Measurements from ENCODE around the gene EPG5. TPM values are rescaled to one million over a fixed set of nuclear protein-coding genes. Genes with fewer than 3 reads are reported as not detected.

EPG5 gene
- total RNA-seq, 1 donor from 2014 or later: 34.0 TPM

- H3K79me2 ChIP-seq (ENCODE audit: low read depth): no peaks in the 10 kb centered on the region
- peaks cover 14% of the 10 kb centered on the region for H4K20me1 ChIP-seq (ENCODE audit: low read depth)
- DNase-seq (ENCODE audit: low spot score): no peak
- H3K9ac ChIP-seq: no peak overlapping the region
- peaks cover 36% of the 10 kb centered on the region for H3K27me3 ChIP-seq
- no peaks in the 10 kb centered on the region for H3K9me3 ChIP-seq (ENCODE audit: low read depth)
- Mint-ChIP-seq H3K9me3 (no peaks in the 10 kb centered on the region), H3K4me3 (no peak overlapping the region), H3K36me3 (no peaks in the 10 kb centered on the region), H3K27me3 (ENCODE audit: insufficient read depth, low read depth) (peaks cover 20% of the 10 kb centered on the region), H3K4me1 (peaks cover 11% of the 10 kb centered on the region), H3K27ac (peak overlapping the region; percentile 50)
- TF ChIP-seq EZH2phosphoT487 (IDR thresholded peaks at IDR 0.05): no peak
- TF ChIP-seq EZH2 (IDR thresholded peaks at IDR 0.05): no peak
- no peak for TF ChIP-seq CTCF (IDR thresholded peaks at IDR 0.05)
- H2AFZ ChIP-seq (replicated peaks): no peak overlapping the region
- no peak overlapping the region for H3K27ac ChIP-seq
- peaks cover 9% of the 10 kb centered on the region for H3F3A ChIP-seq (ENCODE audit: low read depth)
- H3K4me1 ChIP-seq: peaks cover 11% of the 10 kb centered on the region
- no peak overlapping the region for H3K4me2 ChIP-seq
- no peaks in the 10 kb centered on the region for H3K36me3 ChIP-seq
- no peak overlapping the region for H3K4me3 ChIP-seq
Measured at GRCh38 chr18:45841060-45841764, 125.9 kb downstream of the EPG5 start.

GRCh38 chr18:45839414-45840395, 127.4 kb downstream of the EPG5 start:
- peaks cover 15% of the 10 kb centered on the region for H4K20me1 ChIP-seq (ENCODE audit: low read depth)
- TF ChIP-seq CTCF (IDR thresholded peaks at IDR 0.05) (peak; percentile 49), EZH2 (IDR thresholded peaks at IDR 0.05) (no peak)

GRCh38 chr18:45838302-45839070, 128.6 kb downstream of the EPG5 start:
- H3K27ac Mint-ChIP-seq: no peak overlapping the region
- H2AFZ ChIP-seq (replicated peaks): no peak overlapping the region
- peak overlapping the region; percentile 75 for H3K4me3 Mint-ChIP-seq

More at GRCh38 chr18:45839414-45840395, 127.4 kb downstream of the EPG5 start:
- Mint-ChIP-seq H3K4me1 (peaks cover 18% of the 10 kb centered on the region), H3K27ac (no peak overlapping the region), H3K4me3 (no peak overlapping the region), H3K36me3 (no peaks in the 10 kb centered on the region), H3K27me3 (ENCODE audit: insufficient read depth, low read depth) (peaks cover 32% of the 10 kb centered on the region), H3K9me3 (no peaks in the 10 kb centered on the region)
- peak; percentile 50 for DNase-seq (ENCODE audit: low spot score)
- no peaks in the 10 kb centered on the region for H3K36me3 ChIP-seq
- H3K4me1 ChIP-seq: peaks cover 15% of the 10 kb centered on the region
- no peak overlapping the region for H3K9ac ChIP-seq
- H3K79me2 ChIP-seq (ENCODE audit: low read depth): no peaks in the 10 kb centered on the region
- H3K27me3 ChIP-seq: peaks cover 49% of the 10 kb centered on the region
- H3K9me3 ChIP-seq (ENCODE audit: low read depth): no peaks in the 10 kb centered on the region
- no peak overlapping the region for H3K4me2 ChIP-seq
- peaks cover 9% of the 10 kb centered on the region for H3F3A ChIP-seq (ENCODE audit: low read depth)
- H3K27ac ChIP-seq: no peak overlapping the region
- H2AFZ ChIP-seq (replicated peaks): no peak overlapping the region
- H3K4me3 ChIP-seq: no peak overlapping the region

More at GRCh38 chr18:45838302-45839070, 128.6 kb downstream of the EPG5 start:
- no peaks in the 10 kb centered on the region for H3K36me3 ChIP-seq
- peaks cover 32% of the 10 kb centered on the region for H3K27me3 Mint-ChIP-seq (ENCODE audit: insufficient read depth, low read depth)
- no peaks in the 10 kb centered on the region for H3K9me3 ChIP-seq (ENCODE audit: low read depth)
- H3K27ac ChIP-seq: no peak overlapping the region
- peaks cover 24% of the 10 kb centered on the region for H3K4me1 Mint-ChIP-seq
- H3K27me3 ChIP-seq: peaks cover 49% of the 10 kb centered on the region
- peaks cover 9% of the 10 kb centered on the region for H3F3A ChIP-seq (ENCODE audit: low read depth)
- H3K4me1 ChIP-seq: peaks cover 15% of the 10 kb centered on the region
- no peak overlapping the region for H3K4me2 ChIP-seq
- no peak overlapping the region for H3K4me3 ChIP-seq
- no peak for DNase-seq (ENCODE audit: low spot score)
- H4K20me1 ChIP-seq (ENCODE audit: low read depth): peaks cover 15% of the 10 kb centered on the region
- H3K79me2 ChIP-seq (ENCODE audit: low read depth): no peaks in the 10 kb centered on the region
- H3K36me3 Mint-ChIP-seq: no peaks in the 10 kb centered on the region
- H3K9me3 Mint-ChIP-seq: no peaks in the 10 kb centered on the region
- no peak for TF ChIP-seq EZH2 (IDR thresholded peaks at IDR 0.05)
- no peak for TF ChIP-seq CTCF (IDR thresholded peaks at IDR 0.05)
- no peak for TF ChIP-seq EZH2phosphoT487 (IDR thresholded peaks at IDR 0.05)
- no peak overlapping the region for H3K9ac ChIP-seq

Data from neural progenitor cell (in vitro differentiated cells).